ENCODE results near the gene TMEM94. TPM values are rescaled to one million over a fixed set of nuclear protein-coding genes. Genes with fewer than 3 reads are reported as not detected.
A peak's percentile ranks its signal among the peaks of the same experiment; 100 is the strongest.
"Not testable (repeated sequence)": the region's sequence is repeated elsewhere in the genome, so short reads cannot be mapped to it uniquely, and the experiment has no call there.

TMEM94 gene
- total and polyA plus RNA-seq, 4 experiments from 2014 or later: 3.9 to 109 (median 63.3) TPM

DNA sequence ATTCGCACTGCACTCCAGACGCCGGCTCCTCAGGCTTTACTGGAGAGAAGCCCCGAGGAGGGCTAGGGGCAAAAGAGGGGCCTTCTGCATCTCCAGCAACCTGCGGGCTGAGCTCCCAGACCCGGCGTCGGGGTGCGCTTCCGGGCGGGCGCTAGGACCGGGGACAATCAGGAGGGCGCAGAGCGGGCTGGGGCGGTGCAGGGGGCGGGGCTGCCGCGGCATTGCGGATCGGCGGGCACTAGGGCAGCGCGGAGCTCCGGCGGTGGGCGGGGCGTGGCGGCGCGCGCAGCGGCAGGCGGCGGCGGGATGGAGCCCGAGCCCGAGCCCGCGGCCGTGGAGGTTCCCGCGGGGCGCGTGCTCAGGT is 59.8 kb downstream of the TMEM94 start, which contains the start of gene TSEN54:
TSS of gene TSEN54 (plus strand) at position 274 of the 364 bp plus-strand sequence. CDS start at position 307, 33 bp downstream.
- H3K4me3 ChIP-seq (ENCODE audit: low read length in 2 of 2): peak within 1 kb of the TSS; percentile 69 to 74
- no peaks in the 10 kb centered on the region for H3K27me3 Mint-ChIP-seq
- POLR2A ChIA-PET (ENCODE audit: partially characterized antibody): interaction anchor here (0.5 to 2.2 kb wide), 27 partner anchors 9 to 504 kb away, joined by 3 to 72 read pairs (median 5); partner anchors contain the start of genes GALK1, GGA3, GRB2 and LLGL2
- peak within 1 kb of the TSS; percentile 78 to 91 (median 84) for H3K4me3 Mint-ChIP-seq
- H3K36me3 Mint-ChIP-seq: peaks cover 10 to 20% of the 10 kb centered on the region in 2 donors
- intact Hi-C loops (cut with micrococcal nuclease): loop anchor here (1.0 to 5.0 kb wide), 5 partner anchors 9 to 334 kb away; partner anchors contain the start of genes GRB2, LLGL2, SLC25A19 and SUMO2
- H3K36me3 ChIP-seq (ENCODE audit: insufficient read depth, low read length): peaks cover 7% of the 10 kb centered on the region
- peaks cover 29% of the 10 kb centered on the region for H3K4me1 ChIP-seq (ENCODE audit: insufficient read depth, low read length)
- peak within 1 kb of the TSS; percentile 84 to 98 (median 95) for H3K27ac Mint-ChIP-seq
- CTCF ChIA-PET (ENCODE audit: partially characterized antibody): interaction anchor here (0.5 to 3.3 kb wide), 18 partner anchors 10 to 1209 kb away, joined by 3 to 24 read pairs (median 5); partner anchors contain the start of genes GRB2, LLGL2, SLC25A19 and TMEM94
- no peaks in the 10 kb centered on the region for H3K27me3 ChIP-seq (ENCODE audit: insufficient read depth, low read length)
- H3K27ac ChIP-seq (ENCODE audit: low read depth, low read length): peak within 1 kb of the TSS; percentile 70
- peaks cover 16 to 31% (median 19%) of the 10 kb centered on the region in 4 donors for H3K4me1 Mint-ChIP-seq
- no peaks in the 10 kb centered on the region for H3K9me3 ChIP-seq (ENCODE audit: control insufficient read depth in 1 of 2, low read length in 2 of 2)
- H3K9me3 Mint-ChIP-seq: no peaks in the 10 kb centered on the region
- DNase-seq: peak; percentile 92 to 95 (median 93)

DNA sequence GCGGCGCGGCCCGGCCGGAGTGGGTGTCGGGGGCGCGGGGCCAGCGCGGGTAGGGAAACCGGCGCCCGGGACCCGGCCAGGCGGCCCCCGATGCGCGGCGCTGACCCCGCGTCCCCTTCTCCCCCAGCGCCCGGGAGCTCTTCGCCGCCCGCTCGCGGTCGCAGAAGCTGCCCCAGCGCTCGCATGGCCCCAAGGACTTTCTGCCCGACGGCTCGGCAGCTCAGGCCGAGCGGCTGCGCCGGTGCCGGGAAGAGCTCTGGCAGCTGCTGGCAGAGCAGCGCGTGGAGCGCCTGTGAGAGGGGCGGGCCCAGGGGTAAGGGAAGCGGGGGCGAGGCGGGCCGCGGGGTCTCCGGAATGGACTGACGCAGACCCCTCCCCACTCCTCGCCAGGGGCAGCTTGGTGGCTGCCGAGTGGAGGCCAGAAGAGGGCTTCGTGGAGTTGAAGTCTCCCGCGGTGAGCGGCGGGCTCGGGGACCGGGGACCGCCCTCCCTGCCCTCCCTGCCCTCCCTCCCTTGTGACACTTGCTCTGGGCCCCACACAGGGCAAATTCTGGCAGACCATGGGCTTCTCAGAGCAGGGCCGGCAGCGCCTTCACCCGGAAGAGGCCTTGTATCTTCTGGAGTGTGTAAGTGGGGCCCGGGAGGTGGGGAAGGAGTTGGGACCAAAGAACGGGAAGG is 60.3 kb downstream of the TMEM94 start:
- H3K27ac ChIP-seq (ENCODE audit: low read depth, low read length): peak overlapping the region; percentile 70
- Mint-ChIP-seq H3K9me3 (no peaks in the 10 kb centered on the region), H3K27ac (peak overlapping the region; percentile 79 to 98 (median 93)), H3K36me3 (peaks cover 10 to 20% of the 10 kb centered on the region in 2 donors), H3K27me3 (no peaks in the 10 kb centered on the region), H3K4me3 (peak overlapping the region; percentile 78 to 91 (median 84)), H3K4me1 (peaks cover 16 to 31% (median 19%) of the 10 kb centered on the region in 4 donors)
- DNase-seq: peak in 1 of 5 donors; percentile 29
- no peaks in the 10 kb centered on the region for H3K9me3 ChIP-seq (ENCODE audit: control insufficient read depth in 1 of 2, low read length in 2 of 2)
- ChIA-PET POLR2A (ENCODE audit: partially characterized antibody) (interaction anchor here (1.0 to 2.2 kb wide), 26 partner anchors 9 to 504 kb away, joined by 3 to 72 read pairs (median 5); partner anchors contain the start of genes GALK1, GGA3, GRB2 and LLGL2), CTCF (ENCODE audit: partially characterized antibody) (interaction anchor here (0.5 to 3.3 kb wide), 19 partner anchors 9 to 1209 kb away, joined by 3 to 24 read pairs (median 5); partner anchors contain the start of genes GRB2, LLGL2, SLC25A19 and TMEM94)
- intact Hi-C loops (cut with micrococcal nuclease): loop anchor here (1.0 to 5.0 kb wide), 6 partner anchors 9 to 334 kb away; partner anchors contain the start of genes GRB2, LLGL2, SLC25A19 and SUMO2
- H3K4me1 ChIP-seq (ENCODE audit: insufficient read depth, low read length): peaks cover 29% of the 10 kb centered on the region
- no peaks in the 10 kb centered on the region for H3K27me3 ChIP-seq (ENCODE audit: insufficient read depth, low read length)
- peak overlapping the region; percentile 45 to 64 for H3K4me3 ChIP-seq (ENCODE audit: low read length in 2 of 2)
- H3K36me3 ChIP-seq (ENCODE audit: insufficient read depth, low read length): peaks cover 10% of the 10 kb centered on the region

DNA sequence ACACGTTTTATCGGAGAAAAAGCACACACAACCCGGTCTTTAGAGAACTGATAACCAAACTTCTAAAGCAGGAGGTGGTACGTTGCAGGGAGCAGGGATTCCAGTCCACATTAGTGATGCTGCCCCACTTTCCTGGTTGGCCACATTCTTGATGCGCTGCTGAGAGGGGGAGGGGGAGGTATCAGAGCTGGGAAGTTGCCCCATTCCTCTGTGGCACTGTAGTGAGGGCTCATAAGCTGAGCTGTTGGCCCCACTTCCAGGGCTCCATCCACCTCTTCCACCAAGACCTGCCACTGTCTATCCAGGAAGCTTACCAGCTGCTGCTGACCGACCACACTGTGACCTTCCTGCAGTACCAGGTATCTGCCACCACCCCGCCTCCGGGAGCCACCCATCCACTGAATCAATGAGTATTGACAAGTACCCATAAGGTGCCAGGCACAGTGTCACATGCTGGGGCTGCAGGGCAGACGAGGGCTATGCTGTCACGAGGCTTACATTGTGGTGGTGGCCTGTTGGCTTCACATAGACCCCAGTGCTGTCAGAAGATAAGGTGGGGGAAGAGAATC is 60.9 kb downstream of the TMEM94 start:
- intact Hi-C loops (cut with micrococcal nuclease): loop anchor here (1.0 to 5.0 kb wide), 3 partner anchors 61 to 335 kb away; partner anchors contain the start of genes SLC25A19, SUMO2 and TMEM94
- POLR2A ChIA-PET (ENCODE audit: partially characterized antibody): interaction anchor here (1.1 to 2.2 kb wide), 19 partner anchors 8 to 266 kb away, joined by 3 to 72 read pairs (median 9); partner anchors contain the start of genes GGA3, GRB2, LLGL2 and MRPS7
- peak overlapping the region; percentile 78 to 91 (median 84) for H3K4me3 Mint-ChIP-seq

DNA sequence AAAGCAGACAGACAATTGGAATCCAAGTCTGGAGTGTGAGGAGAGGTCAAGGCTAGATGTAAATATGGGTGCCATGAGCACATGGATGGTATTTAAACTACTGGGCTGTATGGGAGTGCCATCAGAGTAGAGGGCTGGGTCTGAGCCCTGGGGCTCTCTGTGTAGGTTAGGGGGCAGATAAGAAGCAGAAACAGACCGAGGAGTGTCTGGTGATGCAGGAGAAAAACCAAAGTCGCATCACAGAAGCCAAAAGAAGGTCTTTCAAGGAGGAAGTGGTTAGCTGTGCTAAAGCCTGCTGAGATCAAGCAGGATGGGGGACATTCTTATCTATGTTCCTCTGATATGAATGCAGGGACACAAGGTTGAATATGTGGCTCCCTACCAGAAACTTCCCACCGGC is 61.8 kb downstream of the TMEM94 start:
- Mint-ChIP-seq H3K36me3 (peaks cover 16 to 29% of the 10 kb centered on the region in 2 donors), H3K27me3 (no peaks in the 10 kb centered on the region), H3K27ac (peak overlapping the region; percentile 84 to 98 (median 95)), H3K4me1 (peaks cover 16 to 31% (median 19%) of the 10 kb centered on the region in 4 donors), H3K4me3 (peak overlapping the region; percentile 78 to 91 (median 84)), H3K9me3 (no peaks in the 10 kb centered on the region)
- Histone ChIP-seq H3K4me1 (ENCODE audit: insufficient read depth, low read length) (peaks cover 29% of the 10 kb centered on the region), H3K27me3 (ENCODE audit: insufficient read depth, low read length) (no peaks in the 10 kb centered on the region), H3K9me3 (ENCODE audit: control insufficient read depth in 1 of 2, low read length in 2 of 2) (no peaks in the 10 kb centered on the region), H3K4me3 (ENCODE audit: low read length in 2 of 2) (peak overlapping the region; percentile 45 to 64), H3K27ac (ENCODE audit: low read depth, low read length) (peak overlapping the region; percentile 70), H3K36me3 (ENCODE audit: insufficient read depth, low read length) (peaks cover 20% of the 10 kb centered on the region)
- DNase-seq: peak; percentile 75 to 85 (median 81)
- intact Hi-C loops (cut with micrococcal nuclease): loop anchor here (5.0 kb wide), 1 partner anchor 336 kb away; the partner anchor contains the start of gene SUMO2
- CTCF ChIA-PET (ENCODE audit: partially characterized antibody): interaction anchor here (0.6 to 3.3 kb wide), 5 partner anchors 17 to 248 kb away, joined by 3 to 24 read pairs (median 4); partner anchors contain the start of gene TMEM94
- POLR2A ChIA-PET (ENCODE audit: partially characterized antibody): interaction anchor here (0.6 to 1.8 kb wide), 8 partner anchors 17 to 247 kb away, joined by 3 to 13 read pairs (median 4); partner anchors contain the start of genes MIF4GD, SLC25A19 and TMEM94

More for the DNA sequence above, 60.9 kb downstream of the TMEM94 start:
- peaks cover 29% of the 10 kb centered on the region for H3K4me1 ChIP-seq (ENCODE audit: insufficient read depth, low read length)
- H3K4me3 ChIP-seq (ENCODE audit: low read length in 2 of 2): peak overlapping the region; percentile 45 to 64
- H3K27ac ChIP-seq (ENCODE audit: low read depth, low read length): peak overlapping the region; percentile 70
- peak in 3 of 5 donors; percentile 6 to 22 (median 6) for DNase-seq
- no peaks in the 10 kb centered on the region for H3K27me3 ChIP-seq (ENCODE audit: insufficient read depth, low read length)
- H3K36me3 ChIP-seq (ENCODE audit: insufficient read depth, low read length): peaks cover 15% of the 10 kb centered on the region
- Mint-ChIP-seq H3K36me3 (peaks cover 11 to 22% of the 10 kb centered on the region in 2 donors), H3K4me1 (peaks cover 16 to 31% (median 19%) of the 10 kb centered on the region in 4 donors), H3K27me3 (no peaks in the 10 kb centered on the region), H3K27ac (peak overlapping the region; percentile 84 to 98 (median 95)), H3K9me3 (no peaks in the 10 kb centered on the region)
- no peaks in the 10 kb centered on the region for H3K9me3 ChIP-seq (ENCODE audit: control insufficient read depth in 1 of 2, low read length in 2 of 2)
- CTCF ChIA-PET (ENCODE audit: partially characterized antibody): interaction anchor here (0.6 to 3.3 kb wide), 9 partner anchors 8 to 248 kb away, joined by 3 to 24 read pairs (median 5); partner anchors contain the start of genes GRB2, LLGL2 and TMEM94

DNA sequence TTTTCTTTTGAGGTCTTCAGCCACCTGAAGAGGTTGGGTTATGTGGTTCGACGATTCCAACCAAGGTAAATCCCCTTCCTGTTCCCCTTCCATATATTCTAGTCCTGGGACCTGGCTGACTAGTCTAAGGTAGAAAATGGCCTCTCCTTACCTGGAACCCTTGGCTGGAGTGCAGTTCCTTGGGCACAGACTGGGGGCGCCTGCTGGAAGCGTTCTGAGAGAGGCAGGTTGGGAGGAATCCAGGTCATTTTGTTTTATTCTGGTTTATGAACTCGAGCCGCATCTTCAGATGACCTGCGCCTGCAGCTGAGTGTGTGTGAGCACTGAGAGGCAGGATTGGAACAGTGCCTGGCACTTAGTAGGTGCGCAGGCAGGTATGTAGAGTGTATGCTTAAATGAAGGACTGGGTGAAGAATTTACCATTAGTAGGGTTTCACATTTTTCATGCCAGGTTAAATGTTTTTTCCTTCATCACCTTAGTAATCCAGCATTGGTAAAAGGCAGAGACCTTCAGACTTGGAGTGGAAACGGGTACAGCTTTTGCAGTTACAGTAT is 62.6 kb downstream of the TMEM94 start:
- Histone ChIP-seq H3K27me3 (ENCODE audit: insufficient read depth, low read length) (no peaks in the 10 kb centered on the region), H3K36me3 (ENCODE audit: insufficient read depth, low read length) (peaks cover 22% of the 10 kb centered on the region), H3K9me3 (ENCODE audit: control insufficient read depth in 1 of 2, low read length in 2 of 2) (no peaks in the 10 kb centered on the region), H3K4me3 (ENCODE audit: low read length in 2 of 2) (peak overlapping the region in 1 of 2 donors; percentile 64), H3K4me1 (ENCODE audit: insufficient read depth, low read length) (peaks cover 29% of the 10 kb centered on the region), H3K27ac (ENCODE audit: low read depth, low read length) (peak overlapping the region; percentile 70)
- no peak for DNase-seq
- ChIA-PET CTCF (ENCODE audit: partially characterized antibody) (interaction anchor here (1.1 to 3.3 kb wide), 3 partner anchors 14 to 63 kb away, joined by 3 to 24 read pairs (median 3); partner anchors contain the start of gene TMEM94), POLR2A (ENCODE audit: partially characterized antibody) (interaction anchor here (0.6 to 1.8 kb wide), 5 partner anchors 48 to 248 kb away, joined by 3 to 9 read pairs (median 3); partner anchors contain the start of genes MIF4GD and SLC25A19)
- Mint-ChIP-seq H3K4me1 (peaks cover 16 to 31% (median 19%) of the 10 kb centered on the region in 4 donors), H3K4me3 (peak overlapping the region in 4 of 8 donors; percentile 44 to 84 (median 79)), H3K27ac (peak overlapping the region; percentile 84 to 98 (median 95)), H3K36me3 (peaks cover 17 to 31% of the 10 kb centered on the region in 2 donors), H3K27me3 (no peaks in the 10 kb centered on the region), H3K9me3 (no peaks in the 10 kb centered on the region)
- intact Hi-C loops (cut with micrococcal nuclease): loop anchor here (5.0 kb wide), 1 partner anchor 337 kb away; the partner anchor contains the start of gene SUMO2

DNA sequence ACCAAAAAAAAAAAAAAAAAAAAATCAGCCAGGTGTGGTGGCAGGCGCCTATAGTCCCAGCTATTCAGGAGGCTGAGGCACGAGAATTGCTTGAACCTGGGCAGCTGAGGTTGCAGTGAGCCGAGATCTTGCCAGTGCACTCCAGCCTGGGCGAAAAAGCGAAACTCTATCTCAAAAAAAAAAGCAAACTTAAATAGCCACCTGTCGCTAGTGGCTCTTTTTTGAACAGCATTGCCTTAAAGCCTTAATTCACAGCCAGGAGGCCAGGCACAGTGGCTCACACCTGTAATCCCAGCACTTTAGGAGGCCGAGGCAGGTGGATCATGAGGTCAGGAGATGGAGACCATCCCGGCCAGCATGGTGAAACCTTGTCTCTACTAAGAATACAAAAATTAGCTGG is 64.0 kb downstream of the TMEM94 start:
- H3K27ac ChIP-seq (ENCODE audit: low read depth, low read length); H3K9me3 ChIP-seq (ENCODE audit: control insufficient read depth in 1 of 2, low read length in 2 of 2); intact Hi-C loops (cut with micrococcal nuclease); H3K4me3 Mint-ChIP-seq; H3K27me3 ChIP-seq (ENCODE audit: insufficient read depth, low read length); H3K27me3 Mint-ChIP-seq; H3K4me3 ChIP-seq (ENCODE audit: low read length in 2 of 2); H3K9me3 Mint-ChIP-seq; DNase-seq: not testable (repeated sequence)
- peak overlapping the region in 1 of 7 donors; percentile 52 for H3K27ac Mint-ChIP-seq
- peaks cover 17 to 31% of the 10 kb centered on the region in 2 donors for H3K36me3 Mint-ChIP-seq
- Histone ChIP-seq H3K36me3 (ENCODE audit: insufficient read depth, low read length) (peaks cover 22% of the 10 kb centered on the region), H3K4me1 (ENCODE audit: insufficient read depth, low read length) (peaks cover 38% of the 10 kb centered on the region)
- H3K4me1 Mint-ChIP-seq: peaks cover 17 to 37% (median 20%) of the 10 kb centered on the region in 4 donors
- POLR2A ChIA-PET (ENCODE audit: partially characterized antibody): interaction anchor here (0.5 to 1.3 kb wide), 2 partner anchors 30 to 64 kb away, joined by 3 to 6 read pairs; partner anchors contain the start of gene TMEM94
- CTCF ChIA-PET (ENCODE audit: partially characterized antibody): interaction anchor here (1.5 kb wide), 1 partner anchor 15 kb away, joined by 3 read pairs; no protein-coding TSS in a partner anchor

Data from CD4-positive, alpha-beta memory T cell (primary cell).